HCT116 (cell line): ENCODE results near the gene MSI2. TPM values are rescaled to one million over a fixed set of nuclear protein-coding genes. Genes with fewer than 3 reads are reported as not detected.

ENCODE experiments used
- ATAC-seq: fragments of 200-7000 bp; cut with Tn5 transposase; 2 replicates; pipeline ENCODE4 v1.9.1; 2020; ENCODE audit warnings: mild to moderate bottlenecking, moderate library complexity
- BruUV-seq: library from RNA; stranded (reverse); fragments of 400-500 nt; replicated peaks from 2 replicates; lab custom pipeline; 2021; lab: Mats Ljungman, UMichigan
- CTCF ChIA-PET: fragments of 300-600 bp; sonication (Branson Sonifier 250); formaldehyde crosslinking; loops from one replicate; lab custom pipeline; 2021; ENCODE audit warnings: antibody characterized with exemption; lab: Charles Lee
- POLR2A ChIA-PET: fragments of 300-600, 350-600 bp; sonication (Branson Sonifier 250); formaldehyde crosslinking; loops from one replicate; lab custom pipeline; 2021; ENCODE audit warnings: antibody characterized with exemption; lab: Charles Lee
- RAD21 ChIA-PET, 2 experiments: fragments of 300-600 bp; sonication (Branson Sonifier 250); formaldehyde crosslinking; loops; one replicate each; lab custom pipeline; 2023; ENCODE audit warnings: low total read pairs in 2 of 2; ENCODE audit not compliant: uncharacterized antibody in 2 of 2, unreplicated experiment in 2 of 2, low non-redundant PET in 1 of 2; lab: Charles Lee
- DNase-seq: peaks from one replicate; pipeline ENCODE4 v3.0.0-alpha.2; 2010; ENCODE audit warnings: low read depth, low spot score
- H2AFZ ChIP-seq: fragments of 200-600 bp; shearing (Covaris generic), sonication (generic); 2 replicates; pipeline ENCODE4 v1.6.1; 2017; ENCODE audit warnings: low read depth, mixed run types, mixed read lengths, antibody characterized with exemption, low read length; ENCODE audit not compliant: poor library complexity, severe bottlenecking
- H3K27ac ChIP-seq: 2 replicates; pipeline ENCODE4 v1.5.1; 2012; ENCODE audit warnings: low read depth, low read length
- H3K27me3 ChIP-seq: fragments of 200-600 bp; sonication (generic); 2 replicates; pipeline ENCODE4 v1.6.1; 2016; ENCODE audit warnings: mixed run types, low read length, mixed read lengths; ENCODE audit not compliant: insufficient read depth
- H3K36me3 ChIP-seq, 2 experiments: fragments of 200-500 bp in 1 of 2; fragments of 200-600 bp in 1 of 2; sonication (Bioruptor generic) in 1 of 2; sonication (generic) in 1 of 2; 2 replicates each; pipeline versions ENCODE4 v1.5.1 to v1.6.1; 2014 to 2016; ENCODE audit warnings: low read length in 2 of 2, inconsistent platforms in 1 of 2, mixed read lengths in 1 of 2, mixed run types in 1 of 2; ENCODE audit not compliant: insufficient read depth in 2 of 2, control insufficient read depth in 1 of 2
- H3K4me1 ChIP-seq, 2 experiments: fragments of 200-600 bp in 1 of 2; sonication (generic) in 1 of 2; 2 replicates each; pipeline versions ENCODE4 v1.5.1 to v1.6.1; 2012 to 2017; ENCODE audit warnings: low read length in 2 of 2, inconsistent platforms in 1 of 2, mild to moderate bottlenecking in 1 of 2, mixed read lengths in 1 of 2, mixed run types in 1 of 2, moderate library complexity in 1 of 2; ENCODE audit not compliant: insufficient read depth in 2 of 2, control insufficient read depth in 1 of 2
- H3K4me2 ChIP-seq: fragments of 200-600 bp; sonication (generic); 2 replicates; pipeline ENCODE4 v1.6.1; 2017; ENCODE audit warnings: mixed run types, low read length, mixed read lengths
- H3K4me3 ChIP-seq, 2 experiments: fragments of 200-600 bp in 1 of 2; sonication (generic) in 1 of 2; replicated peaks in 1 of 2; 2 replicates each; pipeline ENCODE4 v1.5.1; 2011 to 2016; ENCODE audit warnings: low read length in 2 of 2, control low read depth in 1 of 2, low read depth in 1 of 2, mild to moderate bottlenecking in 1 of 2, mixed read lengths in 1 of 2, mixed run types in 1 of 2
- H3K79me2 ChIP-seq: fragments of 200-600 bp; sonication (generic); 2 replicates; pipeline ENCODE4 v1.6.1; 2017; ENCODE audit warnings: mild to moderate bottlenecking, mixed run types, low read length, moderate library complexity, mixed read lengths; ENCODE audit not compliant: insufficient read depth
- H3K9ac ChIP-seq: fragments of 200-600 bp; sonication (generic); 2 replicates; pipeline ENCODE4 v1.6.1; 2016; ENCODE audit warnings: low read length, mixed read lengths
- H3K9me2 ChIP-seq: fragments of 200-600 bp; sonication (generic), shearing (Covaris generic); 2 replicates; pipeline ENCODE4 v1.6.1; 2017; ENCODE audit warnings: mixed run types, mild to moderate bottlenecking, moderate library complexity; ENCODE audit not compliant: insufficient read depth
- H3K9me3 ChIP-seq, 2 experiments: fragments of 200-500 bp in 1 of 2; fragments of 200-600 bp in 1 of 2; sonication (Bioruptor generic) in 1 of 2; sonication (generic) in 1 of 2; 2 replicates each; pipeline ENCODE4 v1.6.1; 2014 to 2017; ENCODE audit warnings: low read length in 2 of 2, mixed read lengths in 2 of 2, inconsistent platforms in 1 of 2, low read depth in 1 of 2, mild to moderate bottlenecking in 1 of 2, mixed run types in 1 of 2, moderate library complexity in 1 of 2; ENCODE audit not compliant: control insufficient read depth in 1 of 2, insufficient read depth in 1 of 2
- H4K20me1 ChIP-seq: fragments of 200-600 bp; sonication (generic), shearing (Covaris generic); 2 replicates; pipeline ENCODE4 v1.6.1; 2017; ENCODE audit warnings: mixed run types, mild to moderate bottlenecking, moderate library complexity; ENCODE audit not compliant: insufficient read depth
- CEBPB ChIP-seq: IDR thresholded peaks from 2 replicates; pipeline ENCODE4 v1.6.1; 2012; ENCODE audit warnings: low read depth
- EGR1 ChIP-seq: IDR thresholded peaks from 2 replicates; pipeline ENCODE4 v1.6.1; 2012; ENCODE audit warnings: low read depth
- ELF1 ChIP-seq: IDR thresholded peaks from 2 replicates; pipeline ENCODE4 v1.6.1; 2012; ENCODE audit warnings: low read depth, borderline replicate concordance
- JUND ChIP-seq: IDR thresholded peaks from 2 replicates; pipeline ENCODE4 v1.6.1; 2012
- RAD21 ChIP-seq: IDR thresholded peaks from 2 replicates; pipeline ENCODE4 v1.6.1; 2012; ENCODE audit warnings: low read depth, mild to moderate bottlenecking
- SIN3A ChIP-seq: IDR thresholded peaks from 2 replicates; pipeline ENCODE4 v1.6.1; 2012; ENCODE audit warnings: low read depth
- TCF7L2 ChIP-seq: IDR thresholded peaks from 2 replicates; pipeline ENCODE4 v1.7.0; 2011; ENCODE audit warnings: borderline replicate concordance, inconsistent platforms; ENCODE audit not compliant: insufficient read depth, insufficient read length; ENCODE audit errors: extremely low read depth
- ZFX ChIP-seq: fragments of 450-650 bp; IDR thresholded peaks from 2 replicates; pipeline ENCODE4 v1.6.1; 2017
- ZNF274 ChIP-seq: fragments of 200-500 bp; sonication (Bioruptor generic); IDR thresholded peaks from 2 replicates; pipeline ENCODE4 v1.6.1; 2014; ENCODE audit warnings: mild to moderate bottlenecking, low read depth, low read length, inconsistent platforms
- intact Hi-C: fragments of 100-400 bp; cut with micrococcal nuclease; formaldehyde crosslinking; loops from 2 replicates; pipeline ENCODE4 v1.10.0; 2022
- total RNA-seq: library from RNA; stranded (reverse); gene quantifications from one replicate; pipeline ENCODE4 v1.2.1, GENCODE V29; 2021; ENCODE audit not compliant: unreplicated experiment
- TF ChIP-seq, protein P1 (sequence below), 3 experiments: fragments of 200-600 bp in 1 of 3; sonication (generic) in 1 of 3; IDR thresholded peaks in 2 of 3; conservative IDR thresholded peaks in 1 of 3; 2 replicates each; pipeline ENCODE4 v1.5.1; 2012 to 2017; ENCODE audit warnings: low read depth in 2 of 3, low read length in 2 of 3, antibody characterized with exemption in 1 of 3, borderline replicate concordance in 1 of 3, control low read depth in 1 of 3, mild to moderate bottlenecking in 1 of 3, mixed read lengths in 1 of 3, mixed run types in 1 of 3, moderate library complexity in 1 of 3; ENCODE audit not compliant: insufficient read depth in 1 of 3
- TF ChIP-seq, protein P2 (sequence below): IDR thresholded peaks from 2 replicates; pipeline ENCODE4 v1.6.1; 2012; ENCODE audit warnings: low read depth
- TF ChIP-seq, protein P3 (sequence below): IDR thresholded peaks from 2 replicates; pipeline ENCODE4 v1.6.1; 2011; ENCODE audit warnings: mild to moderate bottlenecking, low read length, moderate library complexity; ENCODE audit not compliant: insufficient replicate concordance; ENCODE audit errors: extremely low read depth

MSI2 gene
- total RNA-seq, 1 experiment from 2014 or later, result 137 TPM

DNA sequence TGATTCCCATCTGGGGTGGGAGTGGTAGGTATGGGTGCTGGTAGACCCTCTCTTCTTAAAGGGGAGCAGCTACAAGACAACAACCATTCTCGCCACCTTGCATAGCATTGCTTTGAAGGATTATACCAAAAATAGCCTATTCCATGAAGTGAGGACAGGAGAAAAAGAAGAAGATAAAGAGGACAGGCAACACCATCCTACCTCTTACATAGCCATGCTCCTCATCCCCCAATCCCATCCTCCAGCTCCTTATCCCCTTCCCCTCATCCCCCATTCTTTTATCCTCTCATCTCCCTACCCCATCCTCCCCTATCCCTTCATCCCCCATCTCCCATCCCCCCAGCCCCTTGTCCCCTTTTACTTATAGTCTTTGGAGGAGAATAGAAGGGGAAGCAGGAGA is 459.7 kb downstream of the MSI2 start:
- POLR2A ChIA-PET, result no interaction called here
- RAD21 ChIA-PET, result interaction anchor here in 1 of 2 experiments (0.7 kb wide), 1 partner anchor 398 kb away, joined by 8 read pairs; no protein-coding TSS in a partner anchor
- Histone ChIP-seq H3K9ac (no peak overlapping the region), H4K20me1 (no peaks in the 10 kb centered on the region), H3K79me2 (no peaks in the 10 kb centered on the region), H2AFZ (no peak overlapping the region), H3K27me3 (peaks cover 81% of the 10 kb centered on the region), H3K4me1 (no peaks in the 10 kb centered on the region), H3K9me3 (no peaks in the 10 kb centered on the region), H3K4me3 (no peak overlapping the region), H3K9me2 (no peaks in the 10 kb centered on the region), H3K27ac (no peak overlapping the region), H3K4me2 (no peak overlapping the region), H3K36me3 (no peaks in the 10 kb centered on the region)
- ATAC-seq (no peak), DNase-seq (no peak)
- no peak for TF ChIP-seq ZNF274
- no peak for TF ChIP-seq CEBPB
- no peak for TF ChIP-seq SIN3A
- TF ChIP-seq, protein P1, sequence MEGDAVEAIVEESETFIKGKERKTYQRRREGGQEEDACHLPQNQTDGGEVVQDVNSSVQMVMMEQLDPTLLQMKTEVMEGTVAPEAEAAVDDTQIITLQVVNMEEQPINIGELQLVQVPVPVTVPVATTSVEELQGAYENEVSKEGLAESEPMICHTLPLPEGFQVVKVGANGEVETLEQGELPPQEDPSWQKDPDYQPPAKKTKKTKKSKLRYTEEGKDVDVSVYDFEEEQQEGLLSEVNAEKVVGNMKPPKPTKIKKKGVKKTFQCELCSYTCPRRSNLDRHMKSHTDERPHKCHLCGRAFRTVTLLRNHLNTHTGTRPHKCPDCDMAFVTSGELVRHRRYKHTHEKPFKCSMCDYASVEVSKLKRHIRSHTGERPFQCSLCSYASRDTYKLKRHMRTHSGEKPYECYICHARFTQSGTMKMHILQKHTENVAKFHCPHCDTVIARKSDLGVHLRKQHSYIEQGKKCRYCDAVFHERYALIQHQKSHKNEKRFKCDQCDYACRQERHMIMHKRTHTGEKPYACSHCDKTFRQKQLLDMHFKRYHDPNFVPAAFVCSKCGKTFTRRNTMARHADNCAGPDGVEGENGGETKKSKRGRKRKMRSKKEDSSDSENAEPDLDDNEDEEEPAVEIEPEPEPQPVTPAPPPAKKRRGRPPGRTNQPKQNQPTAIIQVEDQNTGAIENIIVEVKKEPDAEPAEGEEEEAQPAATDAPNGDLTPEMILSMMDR (IDR thresholded peaks at IDR 0.05 in 2 of 3, conservative IDR thresholded peaks at IDR 0.05 in 1 of 3; ENCODE audit: borderline replicate concordance in 1 of 3, insufficient read depth in 1 of 3, low read depth in 2 of 3, low read length in 2 of 3), result no peak
- TF ChIP-seq RAD21, result no peak
- TF ChIP-seq EGR1, result no peak
- TF ChIP-seq, protein P2, sequence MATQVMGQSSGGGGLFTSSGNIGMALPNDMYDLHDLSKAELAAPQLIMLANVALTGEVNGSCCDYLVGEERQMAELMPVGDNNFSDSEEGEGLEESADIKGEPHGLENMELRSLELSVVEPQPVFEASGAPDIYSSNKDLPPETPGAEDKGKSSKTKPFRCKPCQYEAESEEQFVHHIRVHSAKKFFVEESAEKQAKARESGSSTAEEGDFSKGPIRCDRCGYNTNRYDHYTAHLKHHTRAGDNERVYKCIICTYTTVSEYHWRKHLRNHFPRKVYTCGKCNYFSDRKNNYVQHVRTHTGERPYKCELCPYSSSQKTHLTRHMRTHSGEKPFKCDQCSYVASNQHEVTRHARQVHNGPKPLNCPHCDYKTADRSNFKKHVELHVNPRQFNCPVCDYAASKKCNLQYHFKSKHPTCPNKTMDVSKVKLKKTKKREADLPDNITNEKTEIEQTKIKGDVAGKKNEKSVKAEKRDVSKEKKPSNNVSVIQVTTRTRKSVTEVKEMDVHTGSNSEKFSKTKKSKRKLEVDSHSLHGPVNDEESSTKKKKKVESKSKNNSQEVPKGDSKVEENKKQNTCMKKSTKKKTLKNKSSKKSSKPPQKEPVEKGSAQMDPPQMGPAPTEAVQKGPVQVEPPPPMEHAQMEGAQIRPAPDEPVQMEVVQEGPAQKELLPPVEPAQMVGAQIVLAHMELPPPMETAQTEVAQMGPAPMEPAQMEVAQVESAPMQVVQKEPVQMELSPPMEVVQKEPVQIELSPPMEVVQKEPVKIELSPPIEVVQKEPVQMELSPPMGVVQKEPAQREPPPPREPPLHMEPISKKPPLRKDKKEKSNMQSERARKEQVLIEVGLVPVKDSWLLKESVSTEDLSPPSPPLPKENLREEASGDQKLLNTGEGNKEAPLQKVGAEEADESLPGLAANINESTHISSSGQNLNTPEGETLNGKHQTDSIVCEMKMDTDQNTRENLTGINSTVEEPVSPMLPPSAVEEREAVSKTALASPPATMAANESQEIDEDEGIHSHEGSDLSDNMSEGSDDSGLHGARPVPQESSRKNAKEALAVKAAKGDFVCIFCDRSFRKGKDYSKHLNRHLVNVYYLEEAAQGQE, result no peak
- TF ChIP-seq TCF7L2, result no peak
- TF ChIP-seq ZFX, result no peak
- TF ChIP-seq ELF1, result no peak
- TF ChIP-seq, protein P3, sequence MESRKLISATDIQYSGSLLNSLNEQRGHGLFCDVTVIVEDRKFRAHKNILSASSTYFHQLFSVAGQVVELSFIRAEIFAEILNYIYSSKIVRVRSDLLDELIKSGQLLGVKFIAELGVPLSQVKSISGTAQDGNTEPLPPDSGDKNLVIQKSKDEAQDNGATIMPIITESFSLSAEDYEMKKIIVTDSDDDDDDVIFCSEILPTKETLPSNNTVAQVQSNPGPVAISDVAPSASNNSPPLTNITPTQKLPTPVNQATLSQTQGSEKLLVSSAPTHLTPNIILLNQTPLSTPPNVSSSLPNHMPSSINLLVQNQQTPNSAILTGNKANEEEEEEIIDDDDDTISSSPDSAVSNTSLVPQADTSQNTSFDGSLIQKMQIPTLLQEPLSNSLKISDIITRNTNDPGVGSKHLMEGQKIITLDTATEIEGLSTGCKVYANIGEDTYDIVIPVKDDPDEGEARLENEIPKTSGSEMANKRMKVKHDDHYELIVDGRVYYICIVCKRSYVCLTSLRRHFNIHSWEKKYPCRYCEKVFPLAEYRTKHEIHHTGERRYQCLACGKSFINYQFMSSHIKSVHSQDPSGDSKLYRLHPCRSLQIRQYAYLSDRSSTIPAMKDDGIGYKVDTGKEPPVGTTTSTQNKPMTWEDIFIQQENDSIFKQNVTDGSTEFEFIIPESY, result no peak
- no peak for TF ChIP-seq JUND
- BruUV-seq, result no TSS peak
- intact Hi-C loops, result no loop called here
- CTCF ChIA-PET, result no interaction called here
